Measurements from ENCODE around the gene GPT2.

DNA sequence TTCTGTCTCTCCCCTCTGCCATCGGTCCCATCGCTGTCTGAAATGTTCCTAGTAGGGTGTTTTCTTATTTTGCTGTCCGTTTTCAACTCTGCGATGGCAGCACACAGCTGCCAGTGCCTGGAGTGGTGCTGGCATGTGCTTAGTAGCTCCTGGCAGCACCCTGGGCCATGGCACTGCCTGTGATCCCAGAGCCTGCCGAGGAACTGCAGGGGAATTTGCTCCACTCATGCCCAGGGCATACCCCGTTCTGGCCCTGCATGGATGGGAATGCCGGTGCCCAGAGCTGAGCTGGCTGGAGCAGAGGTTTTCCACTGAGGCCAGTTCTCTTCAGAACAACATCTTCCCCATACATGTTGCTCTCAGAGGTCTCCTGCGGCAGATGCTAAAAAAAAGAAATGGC is 43.1 kb downstream of the GPT2 start:
- TF ChIP-seq, protein P1, sequence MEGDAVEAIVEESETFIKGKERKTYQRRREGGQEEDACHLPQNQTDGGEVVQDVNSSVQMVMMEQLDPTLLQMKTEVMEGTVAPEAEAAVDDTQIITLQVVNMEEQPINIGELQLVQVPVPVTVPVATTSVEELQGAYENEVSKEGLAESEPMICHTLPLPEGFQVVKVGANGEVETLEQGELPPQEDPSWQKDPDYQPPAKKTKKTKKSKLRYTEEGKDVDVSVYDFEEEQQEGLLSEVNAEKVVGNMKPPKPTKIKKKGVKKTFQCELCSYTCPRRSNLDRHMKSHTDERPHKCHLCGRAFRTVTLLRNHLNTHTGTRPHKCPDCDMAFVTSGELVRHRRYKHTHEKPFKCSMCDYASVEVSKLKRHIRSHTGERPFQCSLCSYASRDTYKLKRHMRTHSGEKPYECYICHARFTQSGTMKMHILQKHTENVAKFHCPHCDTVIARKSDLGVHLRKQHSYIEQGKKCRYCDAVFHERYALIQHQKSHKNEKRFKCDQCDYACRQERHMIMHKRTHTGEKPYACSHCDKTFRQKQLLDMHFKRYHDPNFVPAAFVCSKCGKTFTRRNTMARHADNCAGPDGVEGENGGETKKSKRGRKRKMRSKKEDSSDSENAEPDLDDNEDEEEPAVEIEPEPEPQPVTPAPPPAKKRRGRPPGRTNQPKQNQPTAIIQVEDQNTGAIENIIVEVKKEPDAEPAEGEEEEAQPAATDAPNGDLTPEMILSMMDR (IDR thresholded peaks at IDR 0.05), result no peak
- TF ChIP-seq EP300 (IDR thresholded peaks at IDR 0.05) (no peak), POLR2A (IDR thresholded peaks at IDR 0.05) (no peak), POLR2AphosphoS5 (IDR thresholded peaks at IDR 0.05) (no peak)
